CD4-positive, alpha-beta T cell treated with Interleukin-15 for 1 hour (primary cell): ENCODE data around the gene ADAMTSL1.

Source experiments
- DNase-seq: peaks from one replicate; pipeline ENCODE4 v3.0.0-alpha.2; 2020

Gene ADAMTSL1

DNA sequence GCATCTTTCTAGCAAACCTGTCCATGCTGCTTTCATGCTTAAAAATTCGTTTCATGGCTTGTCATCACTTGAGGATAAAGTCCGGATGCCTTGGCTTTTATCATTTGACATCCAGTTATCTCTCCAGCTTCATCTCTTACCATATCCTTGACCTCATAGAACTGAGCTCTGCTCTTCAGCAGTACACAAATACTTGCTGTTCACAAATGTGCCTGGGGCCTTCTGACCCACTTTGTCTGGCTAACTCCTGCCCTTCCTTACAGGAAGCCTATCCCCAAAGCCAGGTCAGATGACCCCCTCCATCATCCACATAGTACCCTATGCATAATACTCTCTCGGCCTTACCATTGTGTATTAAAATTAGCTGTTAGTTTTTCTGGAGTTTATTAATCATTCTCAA, 310.0 kb downstream of the ADAMTSL1 start:
- DNase-seq, result no peak

DNA sequence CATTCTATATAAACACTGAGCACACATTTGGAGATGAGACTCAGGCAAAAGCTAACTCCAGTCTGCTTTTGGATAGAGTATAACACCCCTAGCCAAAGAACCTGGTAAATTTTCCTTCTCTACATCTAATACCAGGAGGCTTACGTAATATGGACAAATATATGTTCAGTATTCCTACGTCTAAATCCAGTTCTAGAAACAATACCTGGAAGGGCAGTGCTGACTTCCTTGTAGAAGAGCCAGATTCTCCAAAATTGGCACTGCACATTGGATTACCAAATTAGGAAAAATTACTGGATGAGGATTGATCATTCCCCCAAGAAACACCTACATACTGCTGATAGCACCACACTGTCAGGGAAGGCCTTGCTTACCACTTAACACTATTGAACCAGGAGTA, 311.7 kb downstream of the ADAMTSL1 start:
- DNase-seq, result no peak

DNA sequence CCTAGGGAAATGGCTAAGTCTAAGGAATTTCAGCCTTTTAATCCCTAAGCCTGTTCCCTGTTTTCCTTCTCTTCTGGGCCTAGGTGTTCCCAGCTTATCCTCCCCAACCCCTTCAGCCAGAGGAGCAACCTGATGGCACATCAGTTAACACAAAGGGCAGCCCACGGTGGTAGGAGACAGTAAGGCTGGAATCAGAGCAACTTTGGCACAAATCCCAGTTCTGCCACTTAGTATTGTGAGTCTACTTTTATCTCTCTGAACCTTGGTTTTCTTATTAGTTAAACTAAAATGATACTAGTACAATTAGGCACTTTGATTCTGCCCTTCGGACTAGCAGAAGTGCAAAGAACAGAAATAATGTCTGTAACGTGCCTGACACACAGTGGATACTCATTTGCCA, 312.2 kb downstream of the ADAMTSL1 start:
- DNase-seq, result no peak

DNA sequence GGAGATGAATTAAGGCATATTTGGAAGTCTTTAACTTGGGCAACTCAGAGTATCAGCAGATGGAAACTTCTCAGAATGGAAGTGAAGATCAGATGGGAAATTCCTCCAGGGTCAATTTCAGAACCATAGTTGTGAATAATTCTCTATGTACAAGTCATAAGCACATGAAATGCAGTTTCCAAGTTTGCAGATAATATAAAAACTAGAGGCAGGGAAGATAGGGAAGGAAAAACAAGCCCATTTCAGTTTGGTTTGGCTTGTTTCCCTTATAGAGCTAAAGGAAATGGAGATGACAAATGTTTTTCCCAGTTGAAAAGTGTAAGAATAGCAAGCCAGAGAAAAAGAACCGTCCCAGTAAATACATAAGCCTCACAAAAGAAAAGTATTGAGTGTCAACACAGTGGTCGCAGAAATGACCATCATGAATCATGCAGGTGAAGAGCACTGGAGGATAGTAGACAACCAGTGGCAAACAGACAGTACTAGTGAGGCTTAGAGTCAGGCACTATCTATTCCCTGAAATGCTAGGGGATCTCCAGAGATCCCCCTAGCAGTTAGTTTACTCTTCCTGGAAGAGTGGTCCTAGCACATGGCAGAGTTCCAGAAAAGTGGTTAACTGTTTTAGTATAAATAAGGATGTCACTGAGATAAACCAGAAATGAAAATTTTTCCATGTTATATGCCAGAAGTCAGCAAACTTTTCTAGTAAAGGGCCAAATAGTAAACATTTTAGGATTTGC, 313.1 kb downstream of the ADAMTSL1 start:
- DNase-seq, result no peak

DNA sequence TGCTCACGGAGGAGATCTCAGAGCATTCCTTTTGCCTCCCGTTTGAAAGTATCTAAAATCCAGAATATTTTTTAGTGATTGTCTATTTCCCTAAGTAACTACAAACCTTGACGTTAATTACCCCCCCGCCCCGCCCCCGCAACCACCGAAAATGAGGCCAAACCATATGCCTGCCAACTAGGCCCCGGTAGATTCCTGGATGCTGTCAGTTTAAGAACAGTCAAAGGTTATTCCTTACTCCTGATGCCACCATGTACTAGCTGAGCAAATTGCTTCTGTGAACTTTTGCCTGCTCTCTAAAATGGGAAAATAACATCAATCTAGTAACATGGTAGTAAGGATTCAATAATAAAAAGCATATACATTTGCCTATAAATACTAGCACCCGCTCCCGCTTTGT, 314.3 kb downstream of the ADAMTSL1 start:
- DNase-seq, result no peak

DNA sequence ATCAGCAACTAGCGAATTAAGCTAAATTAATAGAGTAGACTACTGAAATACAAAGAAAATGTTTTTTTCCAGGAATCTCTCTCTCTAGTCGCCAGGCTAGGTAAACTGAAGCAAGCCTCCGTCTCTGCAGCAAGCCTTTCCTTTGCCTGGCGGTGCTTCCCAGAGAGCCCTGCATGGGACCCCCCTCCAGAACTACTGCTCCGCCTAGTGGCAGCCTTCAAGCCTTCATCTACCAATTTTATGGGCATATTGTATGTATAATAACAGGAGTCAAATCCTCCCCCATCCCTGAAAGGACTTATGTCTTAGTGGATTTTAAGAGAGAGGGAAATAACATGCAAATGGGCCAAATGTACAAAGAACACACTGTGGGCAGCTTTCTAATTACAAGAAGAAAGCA, 317.1 kb downstream of the ADAMTSL1 start:
- no peak for DNase-seq

DNA sequence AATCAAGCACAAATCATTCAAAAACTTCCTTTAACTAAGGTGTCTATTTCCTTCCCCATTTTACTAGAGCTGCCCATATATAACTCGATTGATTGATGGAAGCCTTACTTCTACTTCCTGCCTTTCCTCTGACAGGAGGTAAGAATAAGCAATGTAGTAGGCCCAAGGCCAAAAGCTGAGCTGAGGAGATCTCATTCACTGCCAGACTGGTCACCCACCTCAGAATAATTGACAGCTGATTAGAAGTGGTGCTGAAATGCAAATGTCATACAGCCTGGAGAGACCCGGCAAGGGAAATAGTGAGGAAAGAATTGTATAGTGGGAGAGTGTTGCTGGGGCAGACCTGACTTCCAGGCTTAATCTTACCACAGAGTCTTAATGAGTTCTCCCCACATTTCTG, 319.2 kb downstream of the ADAMTSL1 start:
- DNase-seq, result no peak

DNA sequence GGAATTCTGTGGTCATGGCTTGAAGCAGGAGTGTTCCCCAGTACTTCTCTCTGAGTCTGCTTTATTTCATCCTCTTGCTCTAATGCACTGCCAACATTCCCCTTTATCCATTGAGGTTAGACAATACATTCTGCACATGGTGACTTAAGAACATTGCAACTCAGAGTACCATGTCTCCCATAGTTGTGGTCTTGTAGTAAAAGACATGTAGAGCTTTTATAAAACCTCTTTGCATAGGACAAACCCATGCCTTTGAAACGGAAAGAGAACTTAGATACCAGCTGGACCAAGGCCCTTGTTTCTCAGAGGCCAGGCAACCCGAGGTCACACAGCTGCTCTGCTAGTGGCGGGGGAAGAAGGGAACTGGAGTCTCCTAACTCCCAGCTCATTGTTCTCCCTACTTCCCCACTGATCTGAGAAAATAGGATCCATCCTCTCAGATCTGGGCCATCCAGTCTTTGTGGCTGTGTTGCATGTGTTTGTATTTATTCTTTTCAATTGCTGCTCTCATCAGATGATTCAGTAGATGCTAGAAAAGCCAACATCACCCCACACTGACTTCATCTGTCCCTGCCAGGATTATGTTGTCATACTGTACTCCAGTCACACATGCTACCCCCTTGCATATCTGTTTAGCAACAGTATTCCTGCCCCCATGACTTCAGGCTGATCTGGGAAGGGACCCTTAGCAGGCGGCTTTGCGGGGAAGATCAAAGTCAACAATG, 322.2 kb downstream of the ADAMTSL1 start:
- DNase-seq, result no peak

DNA sequence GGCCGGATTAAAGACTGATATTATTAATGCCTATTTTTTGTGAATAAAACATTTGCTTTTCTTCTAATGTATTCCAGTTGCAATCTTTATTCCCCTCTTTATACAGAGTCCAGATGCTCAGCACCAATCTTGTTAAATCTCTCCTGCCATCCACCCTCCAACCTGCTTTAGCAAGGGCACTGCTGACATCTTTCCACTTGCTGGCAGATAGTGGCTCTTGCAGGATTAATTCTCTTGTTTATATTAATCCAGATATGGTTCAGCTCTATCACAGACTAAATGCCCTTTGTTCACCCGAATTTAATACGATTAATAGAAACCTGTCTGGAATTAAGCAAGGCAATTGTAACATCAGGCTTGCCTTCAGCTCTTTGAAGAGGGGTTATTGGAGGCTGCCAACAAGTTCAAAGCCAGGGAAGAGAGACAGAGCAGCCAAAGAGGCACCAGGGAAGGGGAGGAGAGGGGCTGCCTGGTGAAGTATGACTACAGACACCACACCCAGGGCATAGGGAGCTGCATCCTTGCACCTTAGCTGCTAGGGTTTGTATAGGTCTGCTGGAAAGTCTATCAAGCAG, 322.8 kb downstream of the ADAMTSL1 start:
- DNase-seq, result no peak

DNA sequence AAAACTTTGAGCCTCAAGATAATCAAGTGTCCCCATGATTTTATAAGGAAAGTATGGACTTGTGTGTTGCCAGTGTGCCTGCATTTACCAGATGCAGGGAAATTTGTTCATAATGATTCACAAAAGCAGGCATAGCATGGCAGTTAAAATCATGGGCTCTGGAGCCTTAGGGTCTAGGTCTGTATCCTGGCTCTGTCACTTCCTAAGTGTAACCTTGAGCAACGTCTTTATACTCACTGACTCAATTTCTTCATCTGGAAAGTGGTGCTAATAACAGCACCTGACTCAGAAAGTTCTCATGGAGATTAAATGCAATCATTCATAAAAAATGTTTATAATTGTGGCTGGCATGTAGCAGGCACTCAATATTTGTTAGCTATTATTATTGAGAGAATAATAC, 324.2 kb downstream of the ADAMTSL1 start:
- no peak for DNase-seq

DNA sequence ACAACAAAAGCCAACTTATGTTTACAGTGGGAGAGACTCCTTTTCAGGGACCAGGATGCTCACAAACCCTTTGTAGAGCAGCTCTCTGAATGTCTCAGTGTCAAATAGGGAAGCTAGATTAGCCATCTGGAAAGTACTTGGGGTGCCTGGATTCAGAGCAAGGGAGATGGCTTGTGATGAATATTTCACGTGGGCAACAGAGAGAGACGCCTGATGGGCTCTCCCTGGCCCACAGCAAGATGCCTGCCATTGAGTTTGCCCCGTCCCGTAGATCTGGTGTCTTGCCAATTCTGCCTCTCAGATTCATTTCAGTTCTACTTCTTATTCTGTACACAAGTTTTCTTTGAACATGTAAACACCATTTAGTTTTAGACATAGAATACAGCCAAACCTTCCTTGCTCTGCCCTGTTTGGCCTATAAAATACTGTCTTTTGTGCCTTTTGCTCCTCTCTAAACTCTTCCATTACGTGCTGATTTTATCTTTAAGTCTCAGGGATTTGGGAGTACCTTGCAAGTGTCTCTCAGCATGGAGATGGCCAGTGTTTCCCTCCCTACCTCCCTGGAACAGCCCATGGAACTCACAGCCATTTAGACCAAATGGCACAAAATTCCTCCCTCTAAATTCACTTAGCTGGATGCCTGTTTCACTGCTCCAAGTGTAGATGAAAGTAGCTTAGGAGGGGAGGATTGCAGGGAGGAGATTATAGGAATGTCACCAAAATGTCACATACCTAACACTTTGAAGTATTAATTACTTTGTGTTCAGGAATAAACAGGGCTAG, 324.7 kb downstream of the ADAMTSL1 start:
- no peak for DNase-seq

DNA sequence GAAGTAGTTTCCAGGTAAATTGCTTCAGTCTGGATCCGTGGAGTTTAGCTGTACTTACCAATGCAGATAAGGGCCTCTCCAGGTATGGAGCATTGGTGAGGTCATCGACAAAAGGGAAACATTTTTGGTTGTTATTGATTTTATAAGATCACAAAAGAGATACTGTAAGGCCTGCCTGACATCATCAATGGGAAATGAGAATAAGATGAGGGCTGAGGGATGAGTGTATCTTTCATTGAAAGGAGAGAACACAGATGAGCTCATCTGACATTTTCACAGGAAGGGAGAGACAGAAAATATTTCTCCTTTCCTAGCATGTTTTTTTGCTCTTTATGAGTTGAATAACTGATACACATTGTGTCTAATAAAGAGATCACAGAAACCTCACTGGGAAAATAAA, 325.5 kb downstream of the ADAMTSL1 start:
- no peak for DNase-seq

DNA sequence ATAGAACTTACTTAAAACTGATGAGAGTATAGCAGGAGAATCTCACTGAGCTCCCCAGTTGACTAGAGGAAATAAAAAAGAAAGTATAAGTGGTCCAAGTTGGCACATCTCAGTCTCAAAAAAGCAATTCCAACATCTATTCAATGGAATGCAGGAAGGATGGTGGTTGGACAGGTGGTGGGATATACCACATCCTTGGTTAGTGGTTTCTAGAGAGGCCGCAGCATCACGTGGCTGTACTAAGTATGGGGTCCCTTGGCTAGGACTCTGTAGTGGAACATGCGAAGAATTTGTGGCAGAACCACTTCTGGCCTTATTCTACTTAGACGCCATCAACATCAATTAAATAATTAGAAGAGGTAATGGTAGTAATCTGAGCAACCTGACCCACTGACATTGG, 326.6 kb downstream of the ADAMTSL1 start:
- DNase-seq, result no peak

DNA sequence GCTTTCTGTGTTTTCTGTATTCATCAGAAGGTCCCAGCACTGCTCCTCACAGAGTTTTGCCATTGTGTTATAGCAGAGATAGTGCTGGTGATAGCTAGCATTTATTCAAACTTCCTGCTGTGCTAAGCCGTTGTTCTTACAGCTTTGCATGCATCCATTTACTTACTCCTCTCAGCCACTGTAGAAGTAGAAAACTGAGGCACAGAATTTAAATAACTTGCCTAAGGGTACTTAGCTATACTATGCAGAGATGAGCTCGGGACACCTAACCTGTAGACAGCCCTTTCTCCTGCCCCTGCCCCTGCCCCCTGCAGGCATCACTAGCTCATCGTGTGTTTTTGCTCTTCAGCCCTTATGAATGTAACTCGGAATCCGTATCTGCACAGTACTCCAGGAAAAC, 331.4 kb downstream of the ADAMTSL1 start:
- DNase-seq, result no peak

DNA sequence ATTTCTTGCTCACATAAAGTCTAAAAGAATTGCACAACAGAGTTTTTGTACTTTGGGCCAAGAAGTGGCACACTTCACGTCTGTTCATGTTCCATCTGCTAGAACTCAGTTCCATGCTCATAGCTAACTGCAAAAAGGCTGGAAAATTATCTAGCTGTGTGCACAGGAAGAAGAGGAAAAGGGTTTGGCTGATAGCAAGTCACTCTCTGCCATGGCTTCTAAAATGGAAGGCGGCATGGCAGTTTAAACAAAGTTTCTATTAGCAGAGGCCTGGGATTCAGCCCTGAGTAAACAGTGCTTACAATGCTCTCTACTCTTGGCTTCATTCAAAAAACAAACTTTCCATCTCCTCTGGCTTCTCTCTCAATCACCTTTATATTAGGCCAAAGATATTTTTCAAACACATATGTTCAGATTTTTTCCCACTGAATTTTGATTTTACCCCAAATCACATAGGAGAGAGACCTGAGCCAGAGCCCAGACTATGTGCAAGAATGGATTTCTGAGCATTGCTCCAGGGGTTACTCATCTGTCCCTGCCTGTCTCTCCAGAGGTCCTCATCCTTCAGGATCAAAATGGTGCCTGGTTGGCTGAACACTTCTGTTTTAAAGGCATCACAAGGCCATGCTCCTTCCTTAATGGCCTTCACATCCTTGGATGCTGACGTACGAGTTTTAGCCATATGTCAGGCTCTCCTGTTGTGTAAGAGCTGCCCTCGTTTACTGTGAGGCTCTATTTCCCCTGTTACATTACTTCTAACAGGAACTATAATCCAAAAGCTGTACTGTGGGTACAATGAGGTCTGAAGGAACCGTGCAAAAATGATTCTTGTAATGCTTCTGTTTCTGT, 332.5 kb downstream of the ADAMTSL1 start:
- no peak for DNase-seq

DNA sequence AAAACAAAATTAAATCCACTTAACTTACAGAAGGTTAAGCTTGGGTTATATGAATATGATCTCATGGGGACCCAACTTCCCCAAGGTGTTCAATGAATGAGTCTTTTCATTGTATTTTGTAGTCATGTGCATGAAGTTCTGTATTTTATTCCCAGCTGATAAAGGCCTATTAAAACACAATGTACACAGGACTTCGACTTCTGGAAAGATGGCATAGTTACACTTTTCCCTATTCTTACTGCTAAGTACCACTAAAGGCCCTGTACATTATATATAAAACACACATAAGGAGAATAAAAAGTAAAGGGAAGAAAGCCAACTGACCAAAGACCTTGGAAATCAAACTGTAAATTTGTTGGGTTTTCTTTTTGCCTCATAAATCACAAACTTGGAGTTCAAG, 336.6 kb downstream of the ADAMTSL1 start:
- no peak for DNase-seq

DNA sequence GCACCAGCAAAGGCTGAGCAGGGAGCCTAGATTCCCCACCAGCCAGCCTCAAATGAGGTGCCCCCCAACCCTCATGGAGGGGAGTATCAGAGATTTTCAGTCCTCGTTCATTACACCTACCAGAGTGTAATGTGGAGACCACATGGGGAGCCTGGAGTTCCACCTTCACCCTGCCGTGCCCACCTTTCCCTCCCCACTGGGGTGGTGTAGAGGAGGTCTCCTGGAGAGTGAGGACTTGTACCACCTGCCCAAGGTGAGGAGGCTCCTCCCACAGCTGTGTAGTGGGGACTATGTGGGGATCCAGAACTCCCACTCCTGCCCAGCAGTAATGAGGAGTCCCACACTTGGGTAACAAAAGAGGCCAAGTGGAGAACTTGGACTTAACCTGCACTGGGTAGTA, 337.2 kb downstream of the ADAMTSL1 start:
- DNase-seq, result no peak

DNA sequence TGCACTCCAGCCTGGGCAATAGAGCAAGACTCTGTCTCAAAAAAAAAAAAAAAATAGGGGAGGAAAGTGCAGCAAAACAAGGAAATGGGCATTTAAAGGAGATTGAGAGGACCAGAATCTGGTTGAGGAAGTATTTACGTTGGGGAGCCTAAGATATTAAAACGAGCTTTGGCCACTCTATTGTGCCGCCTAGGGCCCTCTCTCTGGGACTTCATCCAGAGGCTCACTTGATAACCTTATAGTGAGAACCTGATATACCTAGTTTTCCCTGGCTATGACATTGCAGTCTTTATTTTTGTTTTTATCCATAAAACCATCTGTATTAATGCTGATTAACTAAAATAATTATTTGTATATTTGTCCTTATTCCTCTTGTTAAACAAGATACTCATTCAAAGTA, 345.5 kb downstream of the ADAMTSL1 start:
- no peak for DNase-seq

DNA sequence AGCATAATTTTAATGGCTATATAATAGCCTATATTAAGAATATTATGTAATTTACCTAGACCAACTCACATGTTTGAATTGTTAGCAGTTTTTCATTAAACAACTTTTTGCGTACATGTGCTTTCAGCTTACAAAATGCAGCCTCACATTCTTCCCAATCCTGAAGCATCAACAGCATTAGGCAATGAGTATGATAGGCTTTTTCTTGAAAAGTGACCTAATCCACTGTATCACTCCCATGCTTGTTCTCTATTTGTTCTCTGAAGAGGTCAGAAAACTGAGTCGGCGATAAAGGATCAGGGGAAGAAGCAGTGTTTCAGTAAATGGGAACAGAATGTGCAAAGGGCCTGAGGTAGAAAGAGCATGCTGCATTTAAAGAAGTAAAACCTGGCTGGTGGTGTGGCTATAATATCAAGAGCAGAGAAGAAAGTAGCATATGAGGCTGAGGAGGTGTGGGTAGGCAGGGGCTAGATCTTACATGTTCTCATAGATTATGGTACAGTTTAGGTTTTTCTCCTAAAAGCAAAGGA, 346.7 kb downstream of the ADAMTSL1 start:
- no peak for DNase-seq

DNA sequence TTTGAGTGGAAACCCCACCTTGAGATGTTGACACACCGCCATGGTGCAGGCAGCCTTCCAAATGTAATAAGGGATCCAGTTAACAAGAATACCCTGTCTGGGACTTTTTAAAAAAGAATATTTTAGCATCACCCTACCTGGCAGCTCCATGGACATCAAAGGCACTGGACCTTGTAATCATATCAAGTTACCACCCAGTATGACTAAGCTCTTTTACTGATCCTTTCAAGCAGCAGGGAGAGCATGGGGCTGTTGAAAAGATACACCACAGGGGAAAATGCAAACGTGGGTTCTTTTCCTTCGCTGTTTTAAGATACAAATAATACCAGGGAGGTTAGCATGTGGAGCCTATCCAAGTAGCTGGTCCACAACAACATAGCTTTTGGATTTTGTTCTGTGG, 347.8 kb downstream of the ADAMTSL1 start:
- no peak for DNase-seq

DNA sequence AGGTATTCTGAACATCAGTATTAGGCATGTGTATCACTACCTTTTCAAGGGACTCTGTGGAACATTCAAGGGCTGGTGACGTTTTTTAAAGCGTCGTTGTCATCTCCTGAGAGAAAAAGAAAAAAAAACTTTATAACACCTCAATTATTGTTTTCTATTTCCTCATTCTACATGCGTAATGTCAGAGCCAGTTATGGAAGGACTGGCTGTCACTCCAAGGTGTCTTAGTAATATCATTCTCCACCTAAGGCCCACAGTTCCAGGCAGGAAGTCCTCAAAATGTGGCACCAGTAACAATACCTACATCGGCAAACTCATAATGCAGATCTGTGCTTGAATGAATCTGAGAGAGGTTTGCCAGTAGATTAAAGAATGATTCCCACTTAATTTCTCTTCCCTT, 348.9 kb downstream of the ADAMTSL1 start:
- DNase-seq, result no peak

DNA sequence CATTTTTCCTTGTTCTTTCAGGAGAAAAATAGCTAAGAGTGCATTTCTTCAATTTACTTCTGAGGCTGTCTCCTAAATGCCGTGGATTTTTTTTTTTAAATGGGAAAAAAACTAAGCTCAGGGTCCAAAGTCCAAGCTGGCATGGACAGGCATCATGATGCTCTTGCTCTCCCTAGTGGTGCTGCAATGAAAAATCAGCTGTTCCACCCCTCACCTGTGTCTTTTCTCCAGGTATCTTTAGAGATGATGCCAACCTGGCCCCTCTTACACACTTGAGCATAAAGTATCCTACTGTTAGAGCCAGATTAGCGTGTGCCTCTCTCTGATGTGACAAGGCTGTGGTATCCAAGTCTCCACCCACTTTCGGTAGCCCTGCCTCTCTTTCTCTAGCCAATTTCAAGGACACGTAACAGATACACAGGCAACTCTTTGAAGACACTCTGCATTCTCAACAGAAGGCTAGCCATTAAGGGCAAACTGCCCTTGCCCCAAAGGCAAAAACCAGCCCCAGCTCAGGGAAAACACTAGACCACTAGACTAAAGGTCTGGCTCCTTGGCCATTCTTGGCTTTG, 350.2 kb downstream of the ADAMTSL1 start:
- no peak for DNase-seq
